Measurements from ENCODE around the gene SELPLG.
"Not testable (repeated sequence)": the region's sequence is repeated elsewhere in the genome, so short reads cannot be mapped to it uniquely, and the experiment has no call there.

SELPLG gene

GRCh38 chr12:108603743-108604142 is 30.0 kb downstream of the SELPLG start:
- DNase-seq = no peak

GRCh38 chr12:108602976-108603704 is 30.6 kb downstream of the SELPLG start:
- no peak for DNase-seq

DNA sequence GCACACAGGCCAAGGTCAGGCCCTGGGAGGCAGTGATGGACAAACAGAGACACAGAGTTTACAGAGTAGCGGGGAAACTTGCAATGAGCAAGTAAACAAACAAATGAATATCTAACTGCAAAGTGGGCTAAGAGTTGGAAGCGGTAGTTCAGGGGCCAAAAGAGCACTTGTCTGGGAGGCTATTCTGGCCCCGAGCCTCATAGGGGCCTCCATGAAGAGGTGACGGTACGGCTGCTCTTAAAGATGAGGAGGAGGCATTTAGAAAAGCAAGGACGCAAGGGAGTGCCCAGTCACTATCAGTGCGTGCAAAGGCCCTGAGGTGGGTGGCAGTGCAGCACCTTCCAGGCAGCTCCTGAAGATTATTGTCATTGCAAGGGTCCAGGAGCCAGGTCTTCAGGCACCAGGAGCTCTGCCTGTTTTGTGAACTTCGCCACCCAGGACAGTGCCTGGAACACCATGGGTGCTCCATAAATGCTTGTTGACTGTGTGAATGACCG is 31.4 kb downstream of the SELPLG start:
- DNase-seq = no peak

DNA sequence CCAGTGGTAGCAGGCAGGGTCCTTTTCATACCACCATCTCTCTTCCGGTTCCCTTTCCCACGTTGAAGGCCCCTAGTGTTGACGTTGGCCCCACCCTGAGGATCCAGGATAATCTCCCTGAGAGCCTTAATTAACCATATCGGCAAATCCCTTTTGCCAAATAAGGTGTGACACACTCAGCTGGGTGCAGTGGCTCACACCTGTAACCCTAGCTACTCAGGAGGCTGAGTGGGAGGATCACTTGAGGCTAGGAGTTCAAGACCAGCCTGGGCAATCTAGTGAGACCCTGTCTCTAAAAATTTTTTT is 33.0 kb downstream of the SELPLG start:
- no peak for DNase-seq

DNA sequence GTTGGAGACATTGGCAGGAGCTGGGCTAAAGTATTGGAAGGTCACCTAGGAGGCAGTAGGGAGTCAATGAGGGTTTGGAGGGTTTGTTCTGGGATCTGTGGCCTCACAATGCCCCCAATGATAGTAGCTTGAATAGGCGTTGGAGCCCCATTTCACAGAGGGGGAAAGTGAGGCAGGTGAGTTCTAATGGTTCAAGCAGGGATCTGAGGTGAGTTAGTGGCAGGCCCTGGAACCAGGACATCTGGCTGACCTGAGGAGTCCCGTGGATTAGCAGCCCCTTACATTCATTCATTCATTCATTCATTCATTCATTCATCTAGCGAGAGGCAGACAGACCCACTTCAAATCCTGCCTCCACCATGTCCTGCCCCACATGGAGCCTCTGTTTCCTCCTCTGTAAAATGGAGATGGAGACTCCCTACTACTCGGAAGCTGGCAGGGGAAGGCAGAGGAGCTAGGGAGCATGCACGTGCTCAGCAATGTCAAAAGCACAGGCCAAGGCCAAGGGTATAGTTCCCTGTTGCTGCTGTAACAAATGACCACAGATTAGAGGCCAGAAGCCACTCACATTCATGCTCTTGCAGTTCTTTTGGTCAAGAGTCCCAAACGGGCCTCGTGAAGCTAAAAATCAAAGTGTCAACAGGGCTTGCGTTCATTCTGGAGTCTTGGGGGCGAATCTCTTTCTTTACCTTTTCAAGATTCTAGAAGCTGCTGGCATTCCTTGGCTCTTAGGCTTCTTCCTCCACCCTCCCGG is 33.6 kb downstream of the SELPLG start:
- DNase-seq = no peak

DNA sequence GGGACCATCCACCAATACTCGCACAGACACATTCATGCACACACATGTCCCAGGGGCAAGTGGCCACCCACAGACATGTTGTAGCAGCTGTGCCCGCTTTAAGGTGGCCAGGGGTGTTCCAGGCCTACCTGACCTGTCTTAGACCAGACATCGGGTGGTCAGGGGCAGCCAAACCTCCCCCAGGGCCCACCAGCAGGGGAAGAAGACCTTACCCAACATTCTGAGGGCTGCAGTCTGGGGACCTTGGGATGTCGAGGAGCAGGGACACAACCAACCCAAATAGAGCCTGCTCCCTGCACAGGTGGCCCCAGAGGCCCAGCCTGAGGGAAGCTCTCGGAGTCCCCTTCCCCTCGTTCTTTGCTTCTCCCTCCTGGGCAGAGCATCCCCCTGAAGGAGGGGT is 34.2 kb downstream of the SELPLG start:
- DNase-seq = no peak

GRCh38 chr12:108598553-108599250 is 35.0 kb downstream of the SELPLG start:
- DNase-seq = no peak

DNA sequence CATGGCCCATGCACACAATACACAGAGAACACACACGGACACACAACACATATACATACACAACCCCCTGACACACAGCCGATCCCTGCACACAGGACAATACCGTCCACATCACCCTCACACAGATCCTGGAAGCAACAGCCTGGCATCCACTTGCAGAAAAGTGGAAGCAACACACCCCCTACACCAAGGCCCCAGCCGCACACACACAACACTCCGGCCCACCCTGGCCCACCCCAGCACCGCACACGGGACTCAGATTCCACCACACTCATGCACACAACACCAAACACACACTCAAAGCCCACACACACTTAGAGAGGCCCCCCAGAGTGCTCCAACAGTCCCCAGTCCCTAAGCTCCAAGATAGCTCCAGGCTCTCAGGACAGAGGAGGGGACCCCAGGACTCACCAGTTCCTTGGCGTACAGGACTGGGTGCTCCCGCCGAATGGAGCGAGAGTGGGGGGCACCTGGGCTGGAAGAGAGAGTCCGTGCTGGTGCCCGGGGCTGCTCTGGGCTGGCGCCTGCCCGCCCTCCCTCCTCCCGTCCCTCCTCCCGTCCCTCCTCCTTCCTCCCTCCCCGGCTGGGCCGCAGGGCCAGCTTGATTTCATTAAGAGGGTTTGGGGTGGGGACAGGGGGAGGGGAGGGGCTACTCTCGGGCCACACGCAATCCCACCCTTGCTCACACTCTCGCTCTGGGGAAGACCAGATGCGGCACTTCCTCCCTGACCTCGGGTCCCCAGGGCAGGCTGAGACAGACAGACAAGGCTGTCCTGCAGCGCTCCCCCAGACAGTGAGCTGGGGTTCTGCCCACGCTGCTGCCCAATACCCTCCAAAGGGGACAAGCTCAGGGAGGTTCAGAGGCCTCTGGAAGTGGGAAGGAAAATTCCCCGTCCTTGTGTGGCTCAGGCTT is 35.9 kb downstream of the SELPLG start, which contains the start of gene TMEM119:
Gene TMEM119, minus strand, starts transcription at position 526 of the 913 bp plus-strand sequence. CDS start 5,701 bp downstream, outside the sequence.
- peak in 5 of 14 donors; percentile 9 to 46 (median 20) for DNase-seq

- DNase-seq = no peak
Measured at GRCh38 chr12:108596854-108597558, 36.7 kb downstream of the SELPLG start.

DNA sequence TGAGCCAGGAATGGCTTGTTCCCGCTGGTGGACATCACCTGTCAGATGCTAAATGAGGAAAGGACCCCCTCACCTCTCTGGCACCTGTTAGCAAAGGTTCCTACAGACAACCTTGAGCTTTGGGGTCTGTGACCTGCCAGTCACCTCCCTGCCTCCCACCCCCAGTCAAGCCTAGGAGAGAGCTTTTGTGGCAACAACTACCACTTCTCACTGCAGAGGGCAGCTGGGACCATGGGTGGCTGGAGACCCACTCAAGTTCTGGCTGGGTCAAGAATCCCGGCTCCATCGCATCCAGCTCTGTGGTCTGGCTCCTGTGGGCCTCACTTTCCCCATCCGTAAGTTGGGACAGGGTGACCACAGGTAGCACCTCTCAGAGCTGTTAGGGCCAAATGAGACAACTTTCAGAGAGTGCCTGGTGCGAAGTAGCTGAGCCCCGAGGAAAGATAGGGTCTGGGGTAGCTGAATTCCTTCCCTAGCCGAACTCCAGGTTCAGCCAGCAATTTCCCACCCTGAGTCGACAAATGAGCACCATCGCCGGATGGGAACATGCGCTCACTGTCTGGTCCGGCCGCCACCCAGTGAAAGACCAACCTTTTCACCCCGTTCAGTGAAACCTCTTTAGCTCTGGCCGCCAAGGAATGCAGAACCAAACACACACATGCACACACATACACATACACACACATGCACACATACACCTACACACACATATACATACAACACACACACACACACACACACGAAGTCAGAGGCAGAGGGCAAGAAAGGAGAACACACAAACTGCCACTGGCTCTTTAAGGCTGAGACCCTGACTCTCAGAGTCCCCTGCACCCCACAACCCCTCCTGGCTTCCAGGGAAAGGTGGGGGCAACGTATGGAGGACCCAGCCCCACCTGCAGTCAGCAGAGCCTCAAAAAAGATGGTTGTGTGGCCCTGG is 37.7 kb downstream of the SELPLG start:
- DNase-seq = no peak

DNA sequence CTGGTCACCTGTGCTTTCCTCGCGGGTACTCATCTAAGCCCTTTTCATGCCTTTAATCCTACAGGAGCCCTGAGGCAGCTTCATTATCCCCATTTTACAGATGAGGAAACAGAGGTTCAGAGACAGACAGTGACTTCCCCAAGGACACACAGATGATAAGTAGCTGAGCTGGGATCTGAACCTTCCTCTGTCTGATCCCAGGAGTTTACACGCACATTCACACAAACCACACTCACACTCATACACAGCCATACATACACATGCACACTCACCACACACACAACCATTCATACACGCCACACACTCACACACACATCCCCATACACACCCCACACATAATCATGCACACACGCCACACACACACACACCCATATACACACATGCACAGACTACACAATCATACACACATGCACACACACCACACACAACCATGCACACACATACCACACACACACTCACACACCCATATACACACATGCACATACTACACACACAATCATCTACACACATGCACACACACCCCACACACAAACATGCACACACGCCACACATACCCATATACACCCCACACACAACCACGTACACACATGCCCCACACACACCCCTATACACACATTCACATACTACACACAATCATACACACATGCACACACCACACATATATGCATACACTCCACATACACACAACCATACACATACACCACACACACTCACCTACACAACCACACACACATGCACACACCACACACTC is 38.6 kb downstream of the SELPLG start:
- no peak for DNase-seq

DNA sequence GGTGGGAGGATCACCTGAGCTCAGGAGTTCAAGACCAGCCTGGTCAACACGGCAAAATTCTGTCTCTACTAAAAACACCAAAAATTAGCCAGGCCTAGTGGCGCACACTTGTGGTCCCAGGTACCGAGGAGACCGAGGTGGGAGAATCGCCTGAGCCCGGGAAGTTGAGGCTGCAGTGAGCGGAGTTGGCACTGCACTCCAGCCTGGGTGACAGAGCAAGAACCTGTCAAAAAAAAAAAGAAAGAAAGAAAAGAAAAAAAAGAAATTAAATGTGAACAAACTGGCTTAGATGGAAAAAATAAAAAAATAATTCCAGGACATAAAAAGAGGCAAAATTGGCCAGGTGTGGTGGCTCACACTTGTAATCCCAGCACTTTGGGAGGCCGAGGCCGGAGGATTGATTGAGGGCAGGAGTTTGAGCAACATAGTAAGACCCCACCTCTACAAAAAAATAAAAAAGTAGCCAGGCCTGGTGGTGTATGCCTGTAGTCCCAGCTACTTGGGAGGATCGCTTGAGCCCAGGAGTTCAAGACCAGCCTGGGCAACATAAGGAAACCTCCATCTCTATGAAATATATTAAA is 39.3 kb downstream of the SELPLG start:
- DNase-seq = no peak

DNA sequence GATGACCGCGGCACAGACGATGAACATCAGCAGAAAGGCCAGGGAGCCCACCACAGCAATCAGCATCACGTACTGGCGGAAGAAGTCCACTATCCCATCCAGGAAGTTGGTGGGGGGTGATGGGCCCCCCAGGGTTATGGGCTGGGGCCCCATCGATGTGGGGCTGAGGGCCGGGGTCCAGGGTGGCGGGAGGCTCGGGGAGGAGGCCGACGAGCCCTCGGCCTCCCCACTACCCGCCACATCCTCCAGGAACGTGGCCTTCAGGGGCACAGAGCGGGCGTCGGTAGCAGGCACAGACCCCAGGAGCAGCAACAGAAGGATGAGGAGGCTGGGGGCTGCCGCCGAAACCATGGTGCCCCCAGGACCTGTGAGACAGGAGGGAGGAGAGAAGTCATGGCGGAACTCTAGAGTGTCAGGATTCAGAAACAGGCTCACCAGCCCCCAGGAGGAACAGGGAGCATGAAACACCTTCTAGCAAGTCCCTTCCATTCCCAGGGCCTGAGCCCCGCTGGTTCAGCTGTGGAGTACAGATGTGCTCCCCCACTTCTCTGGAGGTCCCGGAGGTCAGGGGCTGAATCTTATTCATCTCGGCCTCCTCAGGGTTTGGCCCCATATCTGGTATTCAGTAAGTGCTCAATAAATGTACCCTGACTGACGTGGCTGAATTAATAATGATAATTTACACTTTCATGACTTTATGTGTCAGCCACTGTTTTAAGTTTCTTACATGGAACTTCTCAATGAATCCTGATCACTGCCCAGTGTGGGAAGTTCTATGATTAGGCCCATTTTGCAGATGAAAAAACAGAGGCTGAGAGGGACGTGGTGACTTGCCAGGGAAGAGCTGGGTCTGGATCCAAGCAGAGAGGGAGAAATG is 41.4 kb downstream of the SELPLG start:
- no peak for DNase-seq

DNA sequence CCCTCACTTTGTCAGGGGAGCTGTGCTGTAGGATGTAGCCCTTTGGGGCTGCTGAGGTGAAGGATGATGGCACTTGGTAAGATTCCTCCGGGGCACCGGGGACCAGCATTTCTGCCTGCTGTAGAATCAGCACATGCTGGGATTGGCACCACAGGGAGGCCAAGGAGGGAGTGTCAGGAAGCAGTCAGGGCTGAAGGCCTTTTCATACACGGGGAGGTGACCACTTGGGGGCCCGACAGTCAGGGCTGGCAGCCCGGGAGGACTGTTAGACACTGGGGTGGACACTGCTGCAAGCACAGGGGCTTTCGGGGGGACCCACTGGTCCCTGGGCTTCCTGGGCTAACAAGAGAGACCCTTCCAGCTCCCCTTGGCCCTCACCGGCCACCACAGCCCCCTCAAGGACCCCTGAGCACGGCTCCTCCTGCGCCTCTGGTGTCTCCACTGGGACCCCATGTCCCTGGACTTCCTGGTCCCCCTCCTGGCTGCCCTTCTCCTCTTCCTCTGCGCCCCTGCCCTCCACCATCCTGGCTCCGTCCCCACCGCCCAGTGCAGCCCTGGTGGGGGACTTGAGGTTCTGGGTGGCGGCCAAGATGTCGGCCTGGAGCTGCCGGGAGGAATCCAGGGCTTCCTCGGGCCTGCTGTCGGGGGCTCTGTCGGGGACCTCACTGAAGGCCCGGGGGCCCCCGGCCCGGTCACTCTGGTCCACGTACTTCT is 42.3 kb downstream of the SELPLG start:
- no peak for DNase-seq

DNA sequence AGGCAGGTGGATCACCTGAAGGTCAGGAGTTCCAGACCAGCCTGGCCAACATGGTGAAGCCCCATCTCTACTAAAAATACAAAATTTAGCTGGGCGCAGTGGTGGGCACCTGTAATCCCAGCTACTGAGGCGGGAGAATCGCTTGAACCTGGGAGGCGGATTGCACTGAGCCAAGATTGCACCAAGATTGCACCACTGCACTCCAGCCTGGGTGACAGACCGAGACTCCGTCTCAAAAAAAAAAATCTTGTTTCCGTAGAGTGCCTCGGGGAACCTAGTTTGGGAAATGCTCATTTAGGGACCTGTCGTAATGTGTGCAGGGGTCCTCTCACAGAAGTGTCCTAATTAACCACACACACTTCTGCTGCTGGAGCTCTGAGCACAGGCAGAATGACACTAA is 43.2 kb downstream of the SELPLG start:
- DNase-seq = not testable (repeated sequence)

GRCh38 chr12:108589840-108590229 is 43.9 kb downstream of the SELPLG start:
- DNase-seq = no peak

DNA sequence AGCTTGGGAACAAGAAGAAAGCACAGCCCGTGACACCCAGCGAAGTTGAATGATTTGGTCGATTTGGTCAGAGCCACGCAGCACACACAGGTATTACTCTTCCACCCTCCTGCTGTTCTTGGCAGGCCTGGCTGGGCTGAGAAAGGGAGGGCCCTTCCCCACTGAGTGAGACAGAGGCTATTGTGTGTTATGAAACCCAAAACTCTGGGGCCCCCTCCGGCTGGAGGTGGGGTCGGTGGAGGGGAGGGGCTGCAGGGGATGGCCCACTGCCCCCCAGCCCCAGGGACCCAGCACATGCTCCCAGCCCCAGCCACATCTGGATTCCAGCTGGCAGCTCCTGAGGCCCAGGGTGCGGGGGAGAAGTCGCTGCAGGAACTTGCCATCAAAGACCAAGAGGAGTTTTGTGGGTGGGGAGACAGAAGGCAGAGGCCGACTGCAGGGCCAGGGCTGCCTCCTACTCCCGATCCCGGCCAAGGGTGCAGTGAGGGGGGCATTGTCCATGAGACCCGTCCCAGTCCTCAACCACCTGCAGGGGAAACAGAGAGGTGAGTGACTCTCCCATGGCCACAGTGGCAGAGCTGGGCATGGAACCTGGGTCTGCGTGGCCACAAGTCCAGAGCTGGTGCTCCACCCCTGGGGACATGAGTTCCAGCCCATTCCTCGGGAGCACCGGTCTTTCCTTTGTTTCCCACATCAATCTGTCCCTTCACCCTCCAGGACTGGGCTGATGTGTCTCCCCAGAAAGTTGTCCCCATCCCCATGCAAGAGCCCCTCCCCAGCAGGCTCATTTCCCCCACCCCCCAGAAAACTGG is 44.5 kb downstream of the SELPLG start:
- DNase-seq = no peak
